ENCODE data around the gene SMYD2.

SMYD2 gene

DNA sequence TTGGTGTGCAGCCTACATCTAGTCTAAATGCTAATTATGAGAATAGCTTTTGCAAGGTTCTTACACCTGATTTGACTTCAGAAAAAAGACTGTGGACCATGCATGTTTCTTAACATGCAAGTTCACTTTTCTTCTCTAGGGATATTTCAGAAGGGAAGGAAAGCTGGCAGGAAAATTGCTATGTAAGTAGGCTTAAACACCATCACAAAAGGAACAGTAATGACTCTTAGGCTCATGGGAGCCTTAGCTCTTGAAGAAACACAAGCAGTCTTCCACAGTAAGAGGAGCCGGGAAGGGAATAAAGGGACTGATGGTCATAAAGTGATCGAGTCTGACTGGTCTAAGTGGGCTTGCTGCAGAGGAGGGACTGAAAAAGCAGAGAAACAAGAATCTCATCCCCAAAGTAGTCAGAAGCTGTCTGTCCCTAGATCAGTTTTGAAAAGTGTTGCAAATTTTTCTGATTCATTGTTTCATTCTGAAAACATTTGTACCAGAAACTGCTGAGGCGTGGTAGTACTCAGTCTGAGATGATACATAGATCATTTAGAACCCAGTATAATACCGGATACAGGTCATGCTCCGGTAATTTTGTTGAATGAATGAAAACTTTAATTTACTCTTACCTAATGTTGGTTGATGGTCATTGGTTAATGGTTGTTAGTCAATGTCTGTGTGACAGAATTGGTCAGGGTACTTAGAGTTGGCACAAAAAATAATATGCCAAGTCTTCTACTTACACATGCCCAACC, 40.9 kb downstream of the SMYD2 start:
- DNase-seq = no peak
- intact Hi-C loops (cut with DNase I; ENCODE audit: low total_unique reads) = no loop called here
- no peaks in the 10 kb centered on the region for H3K4me1 ChIP-seq
- TF ChIP-seq, protein P1, sequence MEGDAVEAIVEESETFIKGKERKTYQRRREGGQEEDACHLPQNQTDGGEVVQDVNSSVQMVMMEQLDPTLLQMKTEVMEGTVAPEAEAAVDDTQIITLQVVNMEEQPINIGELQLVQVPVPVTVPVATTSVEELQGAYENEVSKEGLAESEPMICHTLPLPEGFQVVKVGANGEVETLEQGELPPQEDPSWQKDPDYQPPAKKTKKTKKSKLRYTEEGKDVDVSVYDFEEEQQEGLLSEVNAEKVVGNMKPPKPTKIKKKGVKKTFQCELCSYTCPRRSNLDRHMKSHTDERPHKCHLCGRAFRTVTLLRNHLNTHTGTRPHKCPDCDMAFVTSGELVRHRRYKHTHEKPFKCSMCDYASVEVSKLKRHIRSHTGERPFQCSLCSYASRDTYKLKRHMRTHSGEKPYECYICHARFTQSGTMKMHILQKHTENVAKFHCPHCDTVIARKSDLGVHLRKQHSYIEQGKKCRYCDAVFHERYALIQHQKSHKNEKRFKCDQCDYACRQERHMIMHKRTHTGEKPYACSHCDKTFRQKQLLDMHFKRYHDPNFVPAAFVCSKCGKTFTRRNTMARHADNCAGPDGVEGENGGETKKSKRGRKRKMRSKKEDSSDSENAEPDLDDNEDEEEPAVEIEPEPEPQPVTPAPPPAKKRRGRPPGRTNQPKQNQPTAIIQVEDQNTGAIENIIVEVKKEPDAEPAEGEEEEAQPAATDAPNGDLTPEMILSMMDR (IDR thresholded peaks at IDR 0.05) = no peak
- no peak overlapping the region for H3K27ac ChIP-seq
- no peaks in the 10 kb centered on the region for H3K27me3 ChIP-seq
- no peaks in the 10 kb centered on the region for H3K9me3 ChIP-seq
- H3K4me3 ChIP-seq = no peak overlapping the region
- peaks cover 6 to 22% (median 12%) of the 10 kb centered on the region in 3 donors for H3K36me3 ChIP-seq

DNA sequence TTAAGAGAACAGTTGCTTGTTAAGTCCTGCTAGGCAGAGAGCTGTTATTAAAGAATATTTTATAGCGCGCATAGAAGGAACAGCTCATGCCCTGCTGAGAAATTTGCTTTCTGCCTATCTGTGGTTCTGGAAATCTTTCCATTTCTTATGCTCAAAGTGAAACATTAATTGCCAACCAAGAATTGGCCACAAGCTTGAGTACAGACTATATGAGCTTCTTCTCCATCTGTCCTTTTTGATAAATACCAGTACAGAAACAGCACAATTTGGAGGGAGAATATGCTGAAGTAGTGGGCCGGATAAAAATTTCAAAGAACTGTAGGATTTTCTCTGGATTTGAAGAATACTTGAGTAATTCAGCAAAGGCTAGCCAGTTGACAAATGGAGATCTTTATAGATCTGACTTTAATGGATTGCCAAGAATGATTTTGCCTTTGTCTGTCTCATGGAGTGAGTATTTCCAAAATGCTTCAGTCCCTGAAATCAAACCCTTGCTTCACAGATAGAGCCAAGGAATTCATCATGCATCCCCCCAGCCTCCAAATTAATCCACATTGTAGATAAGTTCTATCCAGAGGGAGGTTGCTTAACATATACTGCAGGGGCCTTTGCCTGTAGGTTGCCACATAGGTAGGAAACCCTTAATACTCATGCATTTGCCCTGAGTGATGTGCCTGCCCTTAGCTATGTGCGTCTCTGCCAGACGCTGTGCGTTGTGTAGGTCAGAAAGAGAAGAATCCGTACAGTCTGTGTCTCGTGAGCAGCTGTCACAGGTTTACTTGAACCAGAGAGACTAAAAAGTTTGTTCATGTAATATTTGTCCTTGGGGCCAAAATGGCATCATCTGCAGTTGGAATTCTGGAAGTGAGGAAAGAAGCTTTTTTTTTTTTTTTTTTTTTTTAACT, 44.2 kb downstream of the SMYD2 start:
- Histone ChIP-seq H3K4me3 (no peak overlapping the region), H3K36me3 (peaks cover 3 to 34% (median 9%) of the 10 kb centered on the region in 3 donors), H3K9me3 (no peaks in the 10 kb centered on the region), H3K4me1 (no peaks in the 10 kb centered on the region), H3K27me3 (no peaks in the 10 kb centered on the region), H3K27ac (no peak overlapping the region)
- no peak for DNase-seq
- intact Hi-C loops (cut with DNase I; ENCODE audit: low total_unique reads) = loop anchor here (5.0 kb wide), 2 partner anchors 63 to 108 kb away; no protein-coding TSS in a partner anchor
- TF ChIP-seq, protein P1 (IDR thresholded peaks at IDR 0.05) = no peak

DNA sequence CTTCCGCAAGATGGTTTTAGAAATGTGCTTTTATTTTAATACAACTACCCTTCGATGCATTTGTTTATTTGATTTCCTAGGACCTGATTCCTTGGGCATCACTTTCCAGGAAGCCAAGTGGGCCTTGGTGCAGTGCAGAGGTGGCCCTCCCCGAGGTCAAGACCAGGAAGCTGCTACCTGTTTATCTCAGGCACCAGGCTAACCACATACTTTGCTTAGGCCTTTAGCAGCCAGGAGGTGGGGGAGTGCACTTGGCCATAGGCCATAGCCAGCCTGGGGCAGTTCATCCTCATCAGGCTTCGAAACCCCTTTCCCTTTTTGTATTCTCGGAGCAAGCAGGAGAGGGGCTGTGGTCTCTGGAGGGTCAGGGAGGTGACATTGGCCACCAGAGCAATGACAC, 45.4 kb downstream of the SMYD2 start:
- intact Hi-C loops (cut with DNase I; ENCODE audit: low total_unique reads) = loop anchor here (5.0 kb wide), 2 partner anchors 64 to 109 kb away; no protein-coding TSS in a partner anchor
- DNase-seq = no peak
- Histone ChIP-seq H3K4me3 (no peak overlapping the region), H3K27ac (no peak overlapping the region), H3K27me3 (no peaks in the 10 kb centered on the region), H3K36me3 (peaks cover 0 to 34% (median 11%) of the 10 kb centered on the region in 3 donors), H3K4me1 (no peaks in the 10 kb centered on the region), H3K9me3 (no peaks in the 10 kb centered on the region)
- TF ChIP-seq, protein P1 (IDR thresholded peaks at IDR 0.05) = no peak

DNA sequence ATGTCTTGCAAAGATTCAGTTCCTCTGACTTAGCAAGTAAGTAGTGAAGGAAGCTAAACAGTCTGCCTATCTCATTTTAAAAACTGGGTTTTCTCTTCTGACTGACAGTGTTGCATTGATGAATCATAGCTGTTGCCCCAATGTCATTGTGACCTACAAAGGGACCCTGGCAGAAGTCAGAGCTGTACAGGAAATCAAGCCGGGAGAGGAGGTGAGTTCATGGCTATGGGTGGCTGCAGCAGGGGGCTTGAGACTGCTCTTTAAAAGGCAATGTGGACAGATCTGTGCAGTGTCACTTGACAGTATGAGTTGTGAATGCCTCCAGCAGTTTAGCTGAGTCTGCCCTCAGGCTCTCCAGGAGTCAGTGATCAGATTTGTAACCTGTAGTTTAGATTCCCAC, 46.6 kb downstream of the SMYD2 start:
- no peak for DNase-seq
- TF ChIP-seq, protein P1 (IDR thresholded peaks at IDR 0.05) = no peak
- Histone ChIP-seq H3K4me1 (no peaks in the 10 kb centered on the region), H3K27ac (no peak overlapping the region), H3K4me3 (no peak overlapping the region), H3K9me3 (no peaks in the 10 kb centered on the region), H3K27me3 (no peaks in the 10 kb centered on the region), H3K36me3 (peaks cover 0 to 26% (median 11%) of the 10 kb centered on the region in 3 donors)
- intact Hi-C loops (cut with DNase I; ENCODE audit: low total_unique reads) = loop anchor here (5.0 kb wide), 2 partner anchors 65 to 110 kb away; no protein-coding TSS in a partner anchor

DNA sequence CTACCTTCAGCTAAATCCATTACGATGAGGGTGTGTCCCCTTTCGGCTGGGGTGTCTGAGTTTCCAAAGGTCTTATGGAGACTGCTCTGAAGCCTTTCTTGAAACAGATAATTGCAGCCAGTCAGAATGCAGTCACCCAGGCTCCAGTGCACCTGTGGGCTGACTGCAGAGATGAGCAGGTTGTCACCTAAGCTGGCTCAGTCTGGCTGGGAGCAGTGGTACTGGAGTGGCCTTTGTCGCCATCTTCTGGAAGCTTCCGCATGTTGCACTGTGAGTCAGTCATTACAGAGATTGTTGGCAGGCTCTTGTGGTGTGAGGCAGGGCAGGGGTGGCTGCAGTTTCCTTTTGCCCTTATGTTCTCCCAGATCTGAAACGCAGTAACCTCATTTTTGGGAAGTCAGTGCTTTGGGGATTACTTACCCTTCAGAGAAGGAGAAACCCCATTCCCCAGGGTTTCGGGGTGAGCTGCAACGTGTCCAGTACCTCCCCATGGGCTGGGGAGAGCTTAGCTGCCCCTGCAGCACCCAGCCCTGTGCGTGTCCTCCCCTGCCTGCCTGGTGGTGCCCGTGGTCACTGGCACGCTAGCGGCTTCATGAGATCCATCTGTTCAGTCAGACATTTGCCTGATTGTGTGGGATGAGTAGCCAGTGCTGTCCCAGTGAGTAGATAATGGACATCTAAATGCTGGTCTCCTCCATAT, 48.0 kb downstream of the SMYD2 start:
- no peak overlapping the region for H3K27ac ChIP-seq
- DNase-seq = peak; percentile 77 to 84
- intact Hi-C loops (cut with DNase I; ENCODE audit: low total_unique reads) = loop anchor here (5.0 kb wide), 2 partner anchors 67 to 112 kb away; no protein-coding TSS in a partner anchor

More for the DNA sequence above, 48.0 kb downstream of the SMYD2 start:
- H3K9me3 ChIP-seq = no peaks in the 10 kb centered on the region
- H3K27me3 ChIP-seq = no peaks in the 10 kb centered on the region
- H3K36me3 ChIP-seq = peaks cover 0 to 27% (median 11%) of the 10 kb centered on the region in 3 donors
- peaks cover 0 to 6% (median 2%) of the 10 kb centered on the region in 4 donors for H3K4me1 ChIP-seq
- no peak overlapping the region for H3K4me3 ChIP-seq
- TF ChIP-seq, protein P1 (IDR thresholded peaks at IDR 0.05) = peak; percentile 92
